Measurements from ENCODE around the gene FBXL14.

The FBXL14 gene

GRCh38 chr12:1593174-1594005, 991 bp downstream of the FBXL14 start (continued):
- TF ChIP-seq ZNF184 (tag by site-specific recombination; IDR thresholded peaks at IDR 0.05) (no peak), ZSCAN23 (tag by site-specific recombination; IDR thresholded peaks at IDR 0.05) (no peak), ZFP41 (tag by site-specific recombination; IDR thresholded peaks at IDR 0.05; ENCODE audit: borderline replicate concordance) (no peak), ZNF341 (tag by site-specific recombination; IDR thresholded peaks at IDR 0.05; ENCODE audit: low read depth) (peak; percentile 94), ZNF140 (tag by site-specific recombination; IDR thresholded peaks at IDR 0.05) (no peak), ZNF157 (tag by site-specific recombination; IDR thresholded peaks at IDR 0.05) (no peak), ZNF48 (tag by site-specific recombination; IDR thresholded peaks at IDR 0.05) (no peak), ZNF704 (tag by site-specific recombination; IDR thresholded peaks at IDR 0.05) (no peak), ZNF544 (tag by site-specific recombination; IDR thresholded peaks at IDR 0.05) (no peak), ZNF223 (tag by site-specific recombination; IDR thresholded peaks at IDR 0.05) (no peak), ZFHX2 (tag by site-specific recombination; conservative IDR thresholded peaks at IDR 0.05) (no peak), ZNF214 (tag by site-specific recombination; IDR thresholded peaks at IDR 0.05; ENCODE audit: borderline replicate concordance) (no peak), REST (tag by site-specific recombination; IDR thresholded peaks at IDR 0.05) (no peak; the same call in 1 of the 2 replicates), PBX3 (CRISPR knock-in tag; IDR thresholded peaks at IDR 0.05) (no peak), ZXDB (tag by site-specific recombination; IDR thresholded peaks at IDR 0.05) (peak; percentile 15; the same call in 1 of the 2 replicates), KLF7 (tag by site-specific recombination; IDR thresholded peaks at IDR 0.05; ENCODE audit: borderline replicate concordance) (no peak), ATF2 (tag by site-specific recombination; IDR thresholded peaks at IDR 0.05; ENCODE audit: low read depth) (no peak), ZNF266 (tag by site-specific recombination; IDR thresholded peaks at IDR 0.05; ENCODE audit: low read depth) (no peak), HOXA7 (CRISPR knock-in tag; IDR thresholded peaks at IDR 0.05; ENCODE audit: borderline replicate concordance) (no peak), YY1 (tag by site-specific recombination; IDR thresholded peaks at IDR 0.05) (peak; percentile 65; the same call in 1 of the 2 replicates), ZNF426 (tag by site-specific recombination; IDR thresholded peaks at IDR 0.05) (no peak), ZBTB20 (tag by site-specific recombination; IDR thresholded peaks at IDR 0.05) (peak; percentile 92)
- TF ChIP-seq, protein P1, sequence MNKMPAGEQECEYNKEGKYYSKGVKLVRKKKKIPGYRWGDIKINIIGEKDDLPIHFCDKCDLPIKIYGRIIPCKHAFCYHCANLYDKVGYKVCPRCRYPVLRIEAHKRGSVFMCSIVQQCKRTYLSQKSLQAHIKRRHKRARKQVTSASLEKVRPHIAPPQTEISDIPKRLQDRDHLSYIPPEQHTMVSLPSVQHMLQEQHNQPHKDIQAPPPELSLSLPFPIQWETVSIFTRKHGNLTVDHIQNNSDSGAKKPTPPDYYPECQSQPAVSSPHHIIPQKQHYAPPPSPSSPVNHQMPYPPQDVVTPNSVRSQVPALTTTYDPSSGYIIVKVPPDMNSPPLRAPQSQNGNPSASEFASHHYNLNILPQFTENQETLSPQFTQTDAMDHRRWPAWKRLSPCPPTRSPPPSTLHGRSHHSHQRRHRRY (tag by site-specific recombination; IDR thresholded peaks at IDR 0.05): peak; percentile 57; the same call in 1 of the 2 replicates
- TF ChIP-seq, protein P2, sequence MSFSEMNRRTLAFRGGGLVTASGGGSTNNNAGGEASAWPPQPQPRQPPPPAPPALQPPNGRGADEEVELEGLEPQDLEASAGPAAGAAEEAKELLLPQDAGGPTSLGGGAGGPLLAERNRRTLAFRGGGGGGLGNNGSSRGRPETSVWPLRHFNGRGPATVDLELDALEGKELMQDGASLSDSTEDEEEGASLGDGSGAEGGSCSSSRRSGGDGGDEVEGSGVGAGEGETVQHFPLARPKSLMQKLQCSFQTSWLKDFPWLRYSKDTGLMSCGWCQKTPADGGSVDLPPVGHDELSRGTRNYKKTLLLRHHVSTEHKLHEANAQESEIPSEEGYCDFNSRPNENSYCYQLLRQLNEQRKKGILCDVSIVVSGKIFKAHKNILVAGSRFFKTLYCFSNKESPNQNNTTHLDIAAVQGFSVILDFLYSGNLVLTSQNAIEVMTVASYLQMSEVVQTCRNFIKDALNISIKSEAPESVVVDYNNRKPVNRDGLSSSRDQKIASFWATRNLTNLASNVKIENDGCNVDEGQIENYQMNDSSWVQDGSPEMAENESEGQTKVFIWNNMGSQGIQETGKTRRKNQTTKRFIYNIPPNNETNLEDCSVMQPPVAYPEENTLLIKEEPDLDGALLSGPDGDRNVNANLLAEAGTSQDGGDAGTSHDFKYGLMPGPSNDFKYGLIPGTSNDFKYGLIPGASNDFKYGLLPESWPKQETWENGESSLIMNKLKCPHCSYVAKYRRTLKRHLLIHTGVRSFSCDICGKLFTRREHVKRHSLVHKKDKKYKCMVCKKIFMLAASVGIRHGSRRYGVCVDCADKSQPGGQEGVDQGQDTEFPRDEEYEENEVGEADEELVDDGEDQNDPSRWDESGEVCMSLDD (tag by site-specific recombination; IDR thresholded peaks at IDR 0.05): 0 out of 2 replicates have a peak, but pooled peaks have one; percentile 15
- TF ChIP-seq, protein P3, sequence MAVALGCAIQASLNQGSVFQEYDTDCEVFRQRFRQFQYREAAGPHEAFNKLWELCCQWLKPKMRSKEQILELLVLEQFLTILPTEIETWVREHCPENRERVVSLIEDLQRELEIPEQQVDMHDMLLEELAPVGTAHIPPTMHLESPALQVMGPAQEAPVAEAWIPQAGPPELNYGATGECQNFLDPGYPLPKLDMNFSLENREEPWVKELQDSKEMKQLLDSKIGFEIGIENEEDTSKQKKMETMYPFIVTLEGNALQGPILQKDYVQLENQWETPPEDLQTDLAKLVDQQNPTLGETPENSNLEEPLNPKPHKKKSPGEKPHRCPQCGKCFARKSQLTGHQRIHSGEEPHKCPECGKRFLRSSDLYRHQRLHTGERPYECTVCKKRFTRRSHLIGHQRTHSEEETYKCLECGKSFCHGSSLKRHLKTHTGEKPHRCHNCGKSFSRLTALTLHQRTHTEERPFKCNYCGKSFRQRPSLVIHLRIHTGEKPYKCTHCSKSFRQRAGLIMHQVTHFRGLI (tag by site-specific recombination; IDR thresholded peaks at IDR 0.05): peak; percentile 69
